Epithelial cell of esophagus (primary cell): ENCODE measurements around the gene TMED10.

ENCODE experiments used
- DNase-seq: peaks from one replicate; pipeline ENCODE4 v3.0.0; 2010; ENCODE audit warnings: low read depth
- H3K4me3 ChIP-seq: 2 replicates; pipeline ENCODE4 v1.5.1; 2011; ENCODE audit warnings: mild to moderate bottlenecking, low read length, control low read depth
- CTCF ChIP-seq: IDR thresholded peaks from 2 replicates; pipeline ENCODE4 v1.5.1; 2011; ENCODE audit warnings: low read depth, mild to moderate bottlenecking, low read length, control low read depth, inconsistent platforms; ENCODE audit not compliant: insufficient read depth; ENCODE audit errors: missing control alignments

Gene TMED10

GRCh38 chr14:75205591-75205990, 29.2 kb upstream of the TMED10 start:
- TF ChIP-seq CTCF = no peak
- no peak overlapping the region for H3K4me3 ChIP-seq
- DNase-seq = peak; percentile 77

- H3K4me3 ChIP-seq = no peak overlapping the region
- DNase-seq = peak; percentile 22
- no peak for TF ChIP-seq CTCF
These were observed 27.7 kb upstream of the TMED10 start for GRCh38 chr14:75204116-75204515.

- TF ChIP-seq CTCF = no peak
- no peak for DNase-seq
- no peak overlapping the region for H3K4me3 ChIP-seq
These were observed 26.2 kb upstream of the TMED10 start for GRCh38 chr14:75202657-75203056.

GRCh38 chr14:75201087-75201486, 24.7 kb upstream of the TMED10 start:
- no peak for TF ChIP-seq CTCF
- no peak overlapping the region for H3K4me3 ChIP-seq

GRCh38 chr14:75200451-75200850, 24.0 kb upstream of the TMED10 start:
- H3K4me3 ChIP-seq = no peak overlapping the region
- TF ChIP-seq CTCF = no peak
- peak; percentile 92 for DNase-seq

More at GRCh38 chr14:75201087-75201486, 24.7 kb upstream of the TMED10 start:
- DNase-seq = peak; percentile 20

GRCh38 chr14:75198291-75198933, 22.0 kb upstream of the TMED10 start:
- TF ChIP-seq CTCF = no peak
- H3K4me3 ChIP-seq = no peak overlapping the region
- no peak for DNase-seq

GRCh38 chr14:75197338-75197737, 20.9 kb upstream of the TMED10 start:
- no peak overlapping the region for H3K4me3 ChIP-seq
- no peak for TF ChIP-seq CTCF
- no peak for DNase-seq
